Non-pigmented ciliary epithelial cell (primary cell): ENCODE data around the gene RABGAP1L.
"Not testable (repeated sequence)": the region's sequence is repeated elsewhere in the genome, so short reads cannot be mapped to it uniquely, and the experiment has no call there.

Source experiments
- DNase-seq: peaks from one replicate; pipeline ENCODE4 v3.0.0-alpha.2; 2010; ENCODE audit warnings: low read depth

RABGAP1L gene

GRCh38 chr1:174364996-174365736, 205.8 kb downstream of the RABGAP1L start:
- no peak for DNase-seq

DNA sequence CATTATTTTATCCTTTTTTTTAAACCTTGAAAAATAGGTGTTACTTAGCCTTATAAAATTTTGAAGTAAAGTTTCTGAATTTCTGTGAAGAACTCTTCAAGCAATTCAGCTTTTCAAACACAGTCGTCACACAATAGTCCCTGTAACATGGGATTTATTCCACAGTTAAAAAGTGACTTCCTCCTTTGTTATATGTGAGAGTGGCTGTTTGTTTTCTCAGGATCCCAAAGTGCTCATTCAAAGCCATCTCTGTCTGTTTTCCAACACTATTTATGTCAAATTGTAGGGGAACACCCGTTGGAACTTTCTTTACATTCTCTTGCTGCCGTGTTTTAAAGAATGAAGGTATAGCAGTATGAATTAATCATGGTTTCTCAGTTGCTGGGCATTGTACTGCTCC, 207.6 kb downstream of the RABGAP1L start:
- no peak for DNase-seq

DNA sequence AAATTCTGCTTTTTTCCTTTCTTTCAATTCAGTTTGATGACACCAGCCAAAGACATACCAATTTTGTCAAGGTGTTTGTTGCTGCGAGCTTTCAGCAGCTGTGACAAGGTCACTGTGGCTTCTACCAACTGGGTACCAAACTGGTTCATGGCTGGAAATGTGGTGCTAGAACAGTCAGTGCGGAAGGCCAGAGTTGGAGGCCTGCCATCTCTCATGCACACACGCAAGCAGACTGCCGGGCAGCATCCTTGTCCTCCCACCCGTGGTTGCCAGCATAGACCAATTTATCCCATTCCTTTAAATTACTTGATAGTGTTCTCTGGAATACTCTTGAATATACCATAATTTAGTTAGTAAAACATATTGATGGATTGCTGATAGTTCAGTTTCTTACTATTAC, 208.6 kb downstream of the RABGAP1L start:
- DNase-seq = no peak

DNA sequence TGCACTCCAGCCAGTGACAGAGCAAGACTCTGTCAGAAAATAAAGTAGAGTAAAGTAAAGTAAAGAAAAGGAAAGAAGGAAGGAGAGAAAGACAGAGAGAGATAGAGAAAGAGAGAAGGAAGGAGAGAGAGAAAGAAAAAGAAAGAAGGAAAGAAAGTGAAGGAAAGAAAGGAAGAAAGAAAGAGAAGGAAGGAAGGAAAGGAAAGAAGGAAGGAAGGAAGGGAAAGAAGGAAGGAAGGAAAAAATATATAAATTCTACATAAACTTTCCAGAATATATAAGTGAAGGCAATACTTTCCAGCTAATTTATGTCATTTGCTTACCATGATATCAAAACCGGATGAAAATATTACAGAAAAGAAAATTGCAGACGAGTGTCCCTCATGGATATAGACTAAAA, 216.7 kb downstream of the RABGAP1L start:
- DNase-seq = no peak

- no peak for DNase-seq
Observed at GRCh38 chr1:174391716-174392115, 232.4 kb downstream of the RABGAP1L start.

- no peak for DNase-seq
Observed at GRCh38 chr1:174393885-174394284, 234.6 kb downstream of the RABGAP1L start.

DNA sequence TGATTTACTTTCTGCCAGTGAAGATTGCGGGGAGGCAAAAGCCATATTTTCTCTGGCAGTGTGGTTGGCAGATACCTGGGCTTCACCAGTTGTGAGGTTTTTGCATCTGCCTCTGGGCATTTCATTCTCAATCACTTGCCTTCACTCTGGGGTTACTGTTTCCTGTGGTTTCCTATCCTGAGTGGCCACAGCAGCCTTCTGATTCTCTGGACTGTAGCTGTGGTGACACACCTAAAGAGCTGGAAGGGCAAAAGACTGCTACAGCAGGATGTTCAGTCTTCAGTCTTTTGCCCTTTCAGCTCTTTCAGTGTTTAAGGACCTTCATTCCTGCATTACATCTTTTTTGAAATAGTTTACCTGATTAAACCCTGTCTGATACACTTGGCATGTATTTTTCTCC, 237.9 kb downstream of the RABGAP1L start:
- DNase-seq = no peak

DNA sequence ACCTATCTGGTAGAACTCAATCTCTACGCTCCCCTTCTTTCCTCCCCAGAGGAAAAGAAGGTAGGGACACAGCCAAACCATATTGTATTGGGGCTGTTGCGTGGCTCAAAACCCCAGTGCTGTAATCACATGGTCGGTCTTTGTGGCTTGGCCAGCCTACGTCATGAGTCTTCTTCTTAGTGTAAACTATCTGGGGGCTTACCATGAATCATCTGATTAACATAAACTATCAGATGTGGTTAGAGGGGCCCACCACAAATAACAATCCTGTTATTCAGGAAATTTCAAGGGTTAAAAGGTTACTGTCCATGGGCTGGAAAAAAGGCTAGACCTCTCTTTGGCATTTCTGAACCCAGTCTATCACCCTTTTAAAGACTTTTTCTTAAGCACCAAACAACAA, 238.9 kb downstream of the RABGAP1L start:
- peak; percentile 52 for DNase-seq

DNA sequence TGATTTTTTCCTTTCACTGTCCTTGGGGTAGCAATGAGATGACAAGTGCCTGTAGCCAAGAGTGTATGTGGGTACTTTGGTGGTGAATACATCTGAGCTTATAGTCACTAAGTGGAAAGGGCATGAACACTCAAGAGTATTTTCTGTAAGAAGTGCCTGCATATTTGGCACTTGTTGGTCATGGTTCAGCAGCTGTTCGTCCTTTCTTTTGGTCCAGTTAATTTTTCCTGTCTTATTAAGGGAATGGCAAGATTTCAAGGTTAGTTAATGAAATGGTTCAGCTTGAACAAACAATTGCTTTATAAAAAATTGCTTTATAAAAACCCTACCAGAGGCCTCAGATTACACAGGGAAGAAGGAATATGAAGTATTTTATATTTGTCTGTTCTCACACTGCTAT, 239.9 kb downstream of the RABGAP1L start:
- DNase-seq = no peak

DNA sequence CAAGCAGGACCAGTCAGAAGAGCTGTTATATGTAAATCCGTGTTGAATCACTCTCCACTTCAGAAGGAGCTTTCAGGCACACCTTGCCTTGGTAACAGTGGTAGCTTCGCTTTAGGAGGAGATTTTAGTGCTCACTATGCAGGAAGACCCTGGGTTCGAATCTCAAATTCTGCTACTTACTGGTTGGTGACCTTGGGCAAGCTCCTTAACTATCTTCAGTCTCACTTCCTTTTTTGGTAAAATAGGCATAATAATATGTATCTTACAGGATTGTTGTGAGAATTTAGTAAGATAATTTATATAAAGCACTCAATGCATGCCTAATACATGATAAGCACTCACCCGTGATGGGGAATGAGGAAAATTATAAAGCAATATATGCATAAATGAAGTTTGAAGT, 241.8 kb downstream of the RABGAP1L start:
- DNase-seq = no peak

DNA sequence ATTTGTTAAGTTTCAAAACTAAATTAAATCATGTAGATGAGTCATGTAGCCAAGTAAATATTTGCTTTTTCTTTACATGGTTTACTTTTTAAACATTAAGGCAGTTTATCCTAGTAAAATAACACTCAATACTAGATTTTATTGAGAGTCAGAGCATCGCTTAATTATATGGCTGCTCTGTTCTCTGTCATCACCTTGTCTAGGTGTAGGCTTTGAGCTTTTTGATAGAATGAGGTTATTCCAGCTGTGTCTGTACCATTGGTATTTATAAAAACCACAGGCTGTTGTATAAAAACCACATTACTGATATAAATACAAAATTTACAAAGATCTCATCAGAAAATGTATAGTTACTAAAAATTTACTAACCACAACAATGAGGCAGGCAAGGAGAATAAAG, 245.9 kb downstream of the RABGAP1L start:
- no peak for DNase-seq

GRCh38 chr1:174406421-174406820, 247.1 kb downstream of the RABGAP1L start:
- DNase-seq = no peak

DNA sequence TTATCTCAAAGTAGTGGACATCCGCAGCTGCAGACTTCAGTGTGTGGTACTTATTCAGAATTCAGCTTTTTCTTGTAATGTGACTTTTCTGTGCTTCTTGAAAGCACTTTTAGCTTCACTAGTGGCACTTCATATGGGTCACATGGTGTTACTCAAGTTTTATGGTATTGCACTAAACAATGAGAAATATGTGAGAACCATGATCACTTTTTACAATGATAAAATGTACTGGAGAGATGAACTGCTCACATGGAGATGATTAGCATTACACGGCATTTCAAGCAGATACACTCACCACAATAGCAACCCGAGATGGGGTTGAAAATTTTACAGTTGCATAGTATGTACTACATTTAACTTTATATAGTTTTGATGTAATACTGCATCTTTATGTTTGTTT, 248.3 kb downstream of the RABGAP1L start:
- DNase-seq = no peak

- DNase-seq = no peak
Observed at GRCh38 chr1:174408146-174408545, 248.8 kb downstream of the RABGAP1L start.

- not testable (repeated sequence) for DNase-seq
Observed at GRCh38 chr1:174409801-174410200, 250.5 kb downstream of the RABGAP1L start.

GRCh38 chr1:174413632-174414031, 254.3 kb downstream of the RABGAP1L start:
- no peak for DNase-seq

GRCh38 chr1:174414203-174414602, 254.9 kb downstream of the RABGAP1L start:
- DNase-seq = no peak

GRCh38 chr1:174415506-174415905, 256.2 kb downstream of the RABGAP1L start:
- DNase-seq = no peak

- no peak for DNase-seq
Observed at GRCh38 chr1:174417921-174418320, 258.6 kb downstream of the RABGAP1L start.

GRCh38 chr1:174425121-174425520, 265.8 kb downstream of the RABGAP1L start:
- DNase-seq = no peak

- no peak for DNase-seq
Observed at GRCh38 chr1:174426153-174426552, 266.8 kb downstream of the RABGAP1L start.

- no peak for DNase-seq
Observed at GRCh38 chr1:174428033-174428432, 268.7 kb downstream of the RABGAP1L start.

GRCh38 chr1:174428739-174429138, 269.4 kb downstream of the RABGAP1L start:
- DNase-seq = no peak

- DNase-seq = peak; percentile 46
Observed at GRCh38 chr1:174433451-174433850, 274.1 kb downstream of the RABGAP1L start.
